AML-193 (cell line): Measurements from ENCODE around the gene ALDH3B2.
A peak's percentile ranks its signal among the peaks of the same experiment; 100 is the strongest.
"Not testable (repeated sequence)": the region's sequence is repeated elsewhere in the genome, so short reads cannot be mapped to it uniquely, and the experiment has no call there.

Experiments
- DNase-seq, 2 experiments: peaks; one replicate each; lab custom pipeline; 2025; lab: John Stamatoyannopoulos, UW

The ALDH3B2 gene

GRCh38 chr11:67662142-67662834, 12.1 kb downstream of the ALDH3B2 start:
- no peak for DNase-seq

- DNase-seq, result not testable (repeated sequence)
Observed at GRCh38 chr11:67660752-67661151, 13.7 kb downstream of the ALDH3B2 start.

GRCh38 chr11:67659651-67660165, 14.7 kb downstream of the ALDH3B2 start:
- DNase-seq, result not testable (repeated sequence)

GRCh38 chr11:67657300-67657699, 17.1 kb downstream of the ALDH3B2 start:
- DNase-seq, result no peak

GRCh38 chr11:67656278-67656922, 18.0 kb downstream of the ALDH3B2 start:
- DNase-seq, result peak; percentile 23 to 34

- no peak for DNase-seq
Observed at GRCh38 chr11:67654225-67654624, 20.2 kb downstream of the ALDH3B2 start.

- no peak for DNase-seq
Observed at GRCh38 chr11:67652965-67653845, 21.2 kb downstream of the ALDH3B2 start.

GRCh38 chr11:67651976-67652781, 22.2 kb downstream of the ALDH3B2 start:
- no peak for DNase-seq

- no peak for DNase-seq
Observed at GRCh38 chr11:67649634-67650510, 24.6 kb downstream of the ALDH3B2 start.

- DNase-seq, result no peak
Observed at GRCh38 chr11:67648796-67649613, 25.4 kb downstream of the ALDH3B2 start.

- DNase-seq, result no peak
Observed at GRCh38 chr11:67648140-67648795, 26.2 kb downstream of the ALDH3B2 start.

DNA sequence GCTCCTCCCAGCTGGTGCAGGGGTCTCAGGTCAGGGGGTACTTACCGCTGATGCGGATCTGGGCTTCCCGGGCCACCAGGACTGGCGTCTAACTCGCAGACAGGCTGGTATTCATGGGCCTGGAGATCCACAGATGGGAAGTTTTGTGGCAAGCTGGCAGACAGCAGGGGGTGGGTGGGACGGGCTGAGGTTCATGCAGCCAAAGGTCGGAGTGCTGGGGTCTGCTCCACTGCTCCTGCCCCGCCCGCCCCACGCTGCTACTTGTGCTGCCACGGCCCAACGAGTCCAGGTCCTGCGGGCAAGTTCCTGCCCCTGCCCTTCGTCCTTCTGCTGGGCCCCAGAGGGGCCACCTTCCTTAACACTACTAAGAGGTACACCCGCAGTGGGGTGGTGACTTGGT, 27.0 kb downstream of the ALDH3B2 start:
- no peak for DNase-seq

GRCh38 chr11:67646535-67647336, 27.7 kb downstream of the ALDH3B2 start:
- DNase-seq, result peak; percentile 55 to 64

GRCh38 chr11:67645521-67646461, 28.6 kb downstream of the ALDH3B2 start:
- DNase-seq, result no peak

- no peak for DNase-seq
Observed at GRCh38 chr11:67644472-67645418, 29.7 kb downstream of the ALDH3B2 start.

- peak; percentile 29 to 33 for DNase-seq
Observed at GRCh38 chr11:67644042-67644441, 30.4 kb downstream of the ALDH3B2 start.
